A673 (cell line): ENCODE results near the gene RAB11FIP4.

Source experiments
- EZH2 ChIP-seq: fragments of 200-600 bp; sonication (generic); IDR thresholded peaks from 2 replicates; pipeline ENCODE4 v1.6.1; 2017; ENCODE audit warnings: borderline replicate concordance, low read depth, mild to moderate bottlenecking, mixed read lengths, antibody characterized with exemption, low read length; ENCODE audit not compliant: poor library complexity, severe bottlenecking
- TF ChIP-seq, protein P1 (sequence below): fragments of 300-800, 200-600 bp; sonication (generic); conservative IDR thresholded peaks from 2 replicates; pipeline ENCODE4 v1.5.1; 2017; ENCODE audit warnings: low read depth, mild to moderate bottlenecking, antibody characterized with exemption, low read length, moderate library complexity, mixed read lengths

DNA sequence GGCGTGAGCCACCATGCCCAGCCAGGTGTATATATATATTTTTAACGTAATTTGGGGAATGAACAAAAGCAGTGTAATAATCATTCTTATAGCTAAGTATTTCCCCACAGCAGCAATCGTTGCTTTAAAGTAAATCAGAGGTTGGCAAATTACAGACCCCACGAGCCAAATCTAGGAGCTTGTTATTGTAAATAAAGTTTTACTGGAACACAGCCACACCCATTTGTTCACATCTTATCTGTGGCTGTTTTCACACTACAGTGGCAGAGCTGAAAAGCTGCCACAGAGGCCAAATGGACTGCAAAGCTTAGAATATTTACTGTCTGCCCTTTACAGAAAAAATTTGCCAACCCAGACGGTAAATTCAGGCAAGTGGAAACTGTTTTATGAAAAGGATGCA, 50.8 kb downstream of the RAB11FIP4 start:
- TF ChIP-seq, protein P1, sequence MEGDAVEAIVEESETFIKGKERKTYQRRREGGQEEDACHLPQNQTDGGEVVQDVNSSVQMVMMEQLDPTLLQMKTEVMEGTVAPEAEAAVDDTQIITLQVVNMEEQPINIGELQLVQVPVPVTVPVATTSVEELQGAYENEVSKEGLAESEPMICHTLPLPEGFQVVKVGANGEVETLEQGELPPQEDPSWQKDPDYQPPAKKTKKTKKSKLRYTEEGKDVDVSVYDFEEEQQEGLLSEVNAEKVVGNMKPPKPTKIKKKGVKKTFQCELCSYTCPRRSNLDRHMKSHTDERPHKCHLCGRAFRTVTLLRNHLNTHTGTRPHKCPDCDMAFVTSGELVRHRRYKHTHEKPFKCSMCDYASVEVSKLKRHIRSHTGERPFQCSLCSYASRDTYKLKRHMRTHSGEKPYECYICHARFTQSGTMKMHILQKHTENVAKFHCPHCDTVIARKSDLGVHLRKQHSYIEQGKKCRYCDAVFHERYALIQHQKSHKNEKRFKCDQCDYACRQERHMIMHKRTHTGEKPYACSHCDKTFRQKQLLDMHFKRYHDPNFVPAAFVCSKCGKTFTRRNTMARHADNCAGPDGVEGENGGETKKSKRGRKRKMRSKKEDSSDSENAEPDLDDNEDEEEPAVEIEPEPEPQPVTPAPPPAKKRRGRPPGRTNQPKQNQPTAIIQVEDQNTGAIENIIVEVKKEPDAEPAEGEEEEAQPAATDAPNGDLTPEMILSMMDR = no peak
- no peak for TF ChIP-seq EZH2
